ENCODE measurements around the gene GPR108.
"Not testable (repeated sequence)": the region's sequence is repeated elsewhere in the genome, so short reads cannot be mapped to it uniquely, and the experiment has no call there.

The GPR108 gene

GRCh38 chr19:6737284-6737872, at the start of gene GPR108:
TSS of gene GPR108 (minus strand) at chr19:6737580. CDS start at chr19:6737576, 4 bp downstream.
- H3K9me3 ChIP-seq (ENCODE audit: control insufficient read depth, insufficient read depth, low read depth, low read length), result no peaks in the 10 kb centered on the region
- H3K27me3 ChIP-seq (ENCODE audit: control insufficient read depth, insufficient read depth, low read length), result no peaks in the 10 kb centered on the region
- H3K4me3 ChIP-seq (ENCODE audit: low read depth, low read length), result peak within 1 kb of the TSS; percentile 87
- H3K36me3 ChIP-seq (ENCODE audit: control insufficient read depth, insufficient read depth, low read length), result peaks cover 21% of the 10 kb centered on the region
- peak within 1 kb of the TSS; percentile 99 for H3K27ac ChIP-seq (ENCODE audit: low read depth, low read length)
- peaks cover 37% of the 10 kb centered on the region for H3K4me1 ChIP-seq (ENCODE audit: control insufficient read depth, insufficient read depth, low read length)
- peak within 1 kb of the TSS; percentile 91 for H3K9ac ChIP-seq (ENCODE audit: low read length)

- Histone ChIP-seq H3K9ac (ENCODE audit: low read length) (no peak overlapping the region), H3K4me1 (ENCODE audit: control insufficient read depth, insufficient read depth, low read length) (no peaks in the 10 kb centered on the region), H3K9me3 (ENCODE audit: control insufficient read depth, insufficient read depth, low read depth, low read length) (no peaks in the 10 kb centered on the region), H3K36me3 (ENCODE audit: control insufficient read depth, insufficient read depth, low read length) (no peaks in the 10 kb centered on the region), H3K4me3 (ENCODE audit: low read depth, low read length) (no peak overlapping the region), H3K27ac (ENCODE audit: low read depth, low read length) (no peak overlapping the region), H3K27me3 (ENCODE audit: control insufficient read depth, insufficient read depth, low read length) (no peaks in the 10 kb centered on the region)
These were observed 41.8 kb upstream of the GPR108 start for GRCh38 chr19:6779206-6779605.

GRCh38 chr19:6778386-6778785, 41.0 kb upstream of the GPR108 start:
- no peaks in the 10 kb centered on the region for H3K27me3 ChIP-seq (ENCODE audit: control insufficient read depth, insufficient read depth, low read length)
- H3K36me3 ChIP-seq (ENCODE audit: control insufficient read depth, insufficient read depth, low read length), result no peaks in the 10 kb centered on the region
- no peak overlapping the region for H3K4me3 ChIP-seq (ENCODE audit: low read depth, low read length)
- H3K9ac ChIP-seq (ENCODE audit: low read length), result no peak overlapping the region
- no peaks in the 10 kb centered on the region for H3K9me3 ChIP-seq (ENCODE audit: control insufficient read depth, insufficient read depth, low read depth, low read length)
- H3K4me1 ChIP-seq (ENCODE audit: control insufficient read depth, insufficient read depth, low read length), result peaks cover 2% of the 10 kb centered on the region; the same call in 1 of the 2 replicates
- H3K27ac ChIP-seq (ENCODE audit: low read depth, low read length), result no peak overlapping the region

GRCh38 chr19:6777434-6777833, 40.1 kb upstream of the GPR108 start:
- Histone ChIP-seq H3K27ac (ENCODE audit: low read depth, low read length) (no peak overlapping the region), H3K9ac (ENCODE audit: low read length) (no peak overlapping the region)

GRCh38 chr19:6776999-6777398, 39.6 kb upstream of the GPR108 start:
- H3K9ac ChIP-seq (ENCODE audit: low read length), result no peak overlapping the region
- peaks cover 8% of the 10 kb centered on the region; the same call in 1 of the 2 replicates for H3K4me1 ChIP-seq (ENCODE audit: control insufficient read depth, insufficient read depth, low read length)
- H3K36me3 ChIP-seq (ENCODE audit: control insufficient read depth, insufficient read depth, low read length), result no peaks in the 10 kb centered on the region
- H3K9me3 ChIP-seq (ENCODE audit: control insufficient read depth, insufficient read depth, low read depth, low read length), result no peaks in the 10 kb centered on the region
- no peaks in the 10 kb centered on the region for H3K27me3 ChIP-seq (ENCODE audit: control insufficient read depth, insufficient read depth, low read length)
- H3K4me3 ChIP-seq (ENCODE audit: low read depth, low read length), result no peak overlapping the region
- H3K27ac ChIP-seq (ENCODE audit: low read depth, low read length), result no peak overlapping the region

More at GRCh38 chr19:6777434-6777833, 40.1 kb upstream of the GPR108 start:
- Histone ChIP-seq H3K4me1 (ENCODE audit: control insufficient read depth, insufficient read depth, low read length) (peaks cover 8% of the 10 kb centered on the region; the same call in 1 of the 2 replicates), H3K9me3 (ENCODE audit: control insufficient read depth, insufficient read depth, low read depth, low read length) (no peaks in the 10 kb centered on the region), H3K27me3 (ENCODE audit: control insufficient read depth, insufficient read depth, low read length) (no peaks in the 10 kb centered on the region), H3K36me3 (ENCODE audit: control insufficient read depth, insufficient read depth, low read length) (no peaks in the 10 kb centered on the region), H3K4me3 (ENCODE audit: low read depth, low read length) (no peak overlapping the region)

- H3K27ac ChIP-seq (ENCODE audit: low read depth, low read length); H3K9ac ChIP-seq (ENCODE audit: low read length); H3K4me3 ChIP-seq (ENCODE audit: low read depth, low read length); H3K4me1 ChIP-seq (ENCODE audit: control insufficient read depth, insufficient read depth, low read length); H3K36me3 ChIP-seq (ENCODE audit: control insufficient read depth, insufficient read depth, low read length); H3K9me3 ChIP-seq (ENCODE audit: control insufficient read depth, insufficient read depth, low read depth, low read length); H3K27me3 ChIP-seq (ENCODE audit: control insufficient read depth, insufficient read depth, low read length): not testable (repeated sequence)
These were observed 38.7 kb upstream of the GPR108 start for GRCh38 chr19:6776045-6776444.

- H3K9ac ChIP-seq (ENCODE audit: low read length), result no peak overlapping the region
- H3K36me3 ChIP-seq (ENCODE audit: control insufficient read depth, insufficient read depth, low read length), result no peaks in the 10 kb centered on the region
- peaks cover 8% of the 10 kb centered on the region; the same call in 1 of the 2 replicates for H3K4me1 ChIP-seq (ENCODE audit: control insufficient read depth, insufficient read depth, low read length)
- no peaks in the 10 kb centered on the region for H3K9me3 ChIP-seq (ENCODE audit: control insufficient read depth, insufficient read depth, low read depth, low read length)
- H3K27ac ChIP-seq (ENCODE audit: low read depth, low read length), result no peak overlapping the region
- H3K4me3 ChIP-seq (ENCODE audit: low read depth, low read length), result no peak overlapping the region
- H3K27me3 ChIP-seq (ENCODE audit: control insufficient read depth, insufficient read depth, low read length), result no peaks in the 10 kb centered on the region
These were observed 37.7 kb upstream of the GPR108 start for GRCh38 chr19:6774821-6775707.

GRCh38 chr19:6773323-6773931, 36.0 kb upstream of the GPR108 start:
- H3K4me1 ChIP-seq (ENCODE audit: control insufficient read depth, insufficient read depth, low read length), result peaks cover 11% of the 10 kb centered on the region; the same call in 1 of the 2 replicates
- H3K36me3 ChIP-seq (ENCODE audit: control insufficient read depth, insufficient read depth, low read length), result no peaks in the 10 kb centered on the region
- H3K9me3 ChIP-seq (ENCODE audit: control insufficient read depth, insufficient read depth, low read depth, low read length), result no peaks in the 10 kb centered on the region
- H3K4me3 ChIP-seq (ENCODE audit: low read depth, low read length), result no peak overlapping the region
- H3K27ac ChIP-seq (ENCODE audit: low read depth, low read length), result no peak overlapping the region
- no peaks in the 10 kb centered on the region for H3K27me3 ChIP-seq (ENCODE audit: control insufficient read depth, insufficient read depth, low read length)
- no peak overlapping the region for H3K9ac ChIP-seq (ENCODE audit: low read length)

- peaks cover 11% of the 10 kb centered on the region; the same call in 1 of the 2 replicates for H3K4me1 ChIP-seq (ENCODE audit: control insufficient read depth, insufficient read depth, low read length)
- H3K9ac ChIP-seq (ENCODE audit: low read length), result no peak overlapping the region
- no peaks in the 10 kb centered on the region for H3K27me3 ChIP-seq (ENCODE audit: control insufficient read depth, insufficient read depth, low read length)
- H3K27ac ChIP-seq (ENCODE audit: low read depth, low read length), result no peak overlapping the region
- no peak overlapping the region for H3K4me3 ChIP-seq (ENCODE audit: low read depth, low read length)
- H3K9me3 ChIP-seq (ENCODE audit: control insufficient read depth, insufficient read depth, low read depth, low read length), result no peaks in the 10 kb centered on the region
- H3K36me3 ChIP-seq (ENCODE audit: control insufficient read depth, insufficient read depth, low read length), result no peaks in the 10 kb centered on the region
These were observed 35.5 kb upstream of the GPR108 start for GRCh38 chr19:6772866-6773322.

- H3K27ac ChIP-seq (ENCODE audit: low read depth, low read length), result no peak within 1 kb of the TSS
- H3K36me3 ChIP-seq (ENCODE audit: control insufficient read depth, insufficient read depth, low read length), result no peaks in the 10 kb centered on the region
- no peaks in the 10 kb centered on the region for H3K9me3 ChIP-seq (ENCODE audit: control insufficient read depth, insufficient read depth, low read depth, low read length)
- no peak within 1 kb of the TSS for H3K4me3 ChIP-seq (ENCODE audit: low read depth, low read length)
- no peak within 1 kb of the TSS for H3K9ac ChIP-seq (ENCODE audit: low read length)
- no peaks in the 10 kb centered on the region for H3K27me3 ChIP-seq (ENCODE audit: control insufficient read depth, insufficient read depth, low read length)
- peaks cover 11% of the 10 kb centered on the region; the same call in 1 of the 2 replicates for H3K4me1 ChIP-seq (ENCODE audit: control insufficient read depth, insufficient read depth, low read length)
These were observed 34.9 kb upstream of the GPR108 start, which contains the start of gene VAV1 for GRCh38 chr19:6772028-6772865. TSS of gene VAV1 (plus strand) at chr19:6772708. CDS start at chr19:6772808, 100 bp downstream.
